Esophagus muscularis mucosa (tissue), 4 donors: ENCODE measurements around the gene SCFD1.

Source experiments
- CTCF ChIP-seq, 3 experiments: fragments of 200-600 bp in 2 of 3; fragments of 450-650 bp in 1 of 3; sonication (generic) in 2 of 3; IDR thresholded peaks; one replicate each; pipeline ENCODE4 v1.5.1; 2017 to 2019; ENCODE audit warnings: antibody characterized with exemption in 3 of 3, mild to moderate bottlenecking in 2 of 3, moderate library complexity in 1 of 3
- EP300 ChIP-seq: sonication (generic); formaldehyde crosslinking; IDR thresholded peaks from one replicate; pipeline ENCODE4 v1.6.1; 2017; ENCODE audit warnings: antibody characterized with exemption
- POLR2A ChIP-seq: fragments of 450-650 bp; IDR thresholded peaks from one replicate; pipeline ENCODE4 v1.6.1; 2017; ENCODE audit warnings: antibody characterized with exemption, moderate library complexity, mild to moderate bottlenecking, low read depth

- TF ChIP-seq POLR2A, result no peak
- TF ChIP-seq CTCF (IDR thresholded peaks at IDR 0.05), result no peak
- TF ChIP-seq EP300, result no peak
These were observed 57.9 kb downstream of the SCFD1 start for GRCh38 chr14:30680036-30680435.
